GM18511 (cell line): ENCODE results near the gene FOXB1.

ENCODE experiments used
- ATAC-seq: cut with Tn5 transposase; IDR thresholded peaks from one replicate; pipeline ENCODE4 v1.9.1; 2021; ENCODE audit warnings: mild to moderate bottlenecking, moderate library complexity; ENCODE audit not compliant: unreplicated experiment

FOXB1 gene

GRCh38 chr15:60004009-60004845 is at the start of gene FOXB1:
TSS of gene FOXB1 (plus strand) at chr15:60004311. CDS start at chr15:60004964, 653 bp downstream.
- no peak for ATAC-seq

- no peak for ATAC-seq
Measured at GRCh38 chr15:59958288-59958687, 45.8 kb upstream of the FOXB1 start.

- no peak for ATAC-seq
Measured at GRCh38 chr15:59960318-59960717, 43.8 kb upstream of the FOXB1 start.

- no peak for ATAC-seq
Measured at GRCh38 chr15:59963322-59963721, 40.8 kb upstream of the FOXB1 start.

GRCh38 chr15:59963925-59964324 is 40.2 kb upstream of the FOXB1 start:
- no peak for ATAC-seq

- ATAC-seq, result no peak
Measured at GRCh38 chr15:59965741-59966140, 38.4 kb upstream of the FOXB1 start.

- no peak for ATAC-seq
Measured at GRCh38 chr15:59966262-59966661, 37.8 kb upstream of the FOXB1 start.

GRCh38 chr15:59968314-59968713 is 35.8 kb upstream of the FOXB1 start:
- no peak for ATAC-seq

- ATAC-seq, result no peak
Measured at GRCh38 chr15:59972241-59972640, 31.9 kb upstream of the FOXB1 start.

- ATAC-seq, result no peak
Measured at GRCh38 chr15:59976480-59977271, 27.4 kb upstream of the FOXB1 start.

- ATAC-seq, result no peak
Measured at GRCh38 chr15:59991834-59992233, 12.3 kb upstream of the FOXB1 start.

- no peak for ATAC-seq
Measured at GRCh38 chr15:59993041-59993750, 10.9 kb upstream of the FOXB1 start.

- no peak for ATAC-seq
Measured at GRCh38 chr15:59993950-59994401, 10.1 kb upstream of the FOXB1 start.

- no peak for ATAC-seq
Measured at GRCh38 chr15:59994526-59994887, 9.6 kb upstream of the FOXB1 start.

- no peak for ATAC-seq
Measured at GRCh38 chr15:59994888-59995557, 9.1 kb upstream of the FOXB1 start.

GRCh38 chr15:59995568-59996297 is 8.4 kb upstream of the FOXB1 start:
- no peak for ATAC-seq

GRCh38 chr15:59996298-59997041 is 7.6 kb upstream of the FOXB1 start:
- ATAC-seq, result no peak

GRCh38 chr15:59997070-59997701 is 6.9 kb upstream of the FOXB1 start:
- ATAC-seq, result peak; percentile 71
